GM12801 (cell line): Measurements from ENCODE around the gene ENDOV.

ENCODE experiments used
- TF ChIP-seq, protein P1 (sequence below): IDR thresholded peaks from one replicate; pipeline ENCODE4 v1.5.1; 2011; ENCODE audit warnings: control low read depth; ENCODE audit not compliant: insufficient read length; ENCODE audit errors: extremely low read depth

Gene ENDOV

DNA sequence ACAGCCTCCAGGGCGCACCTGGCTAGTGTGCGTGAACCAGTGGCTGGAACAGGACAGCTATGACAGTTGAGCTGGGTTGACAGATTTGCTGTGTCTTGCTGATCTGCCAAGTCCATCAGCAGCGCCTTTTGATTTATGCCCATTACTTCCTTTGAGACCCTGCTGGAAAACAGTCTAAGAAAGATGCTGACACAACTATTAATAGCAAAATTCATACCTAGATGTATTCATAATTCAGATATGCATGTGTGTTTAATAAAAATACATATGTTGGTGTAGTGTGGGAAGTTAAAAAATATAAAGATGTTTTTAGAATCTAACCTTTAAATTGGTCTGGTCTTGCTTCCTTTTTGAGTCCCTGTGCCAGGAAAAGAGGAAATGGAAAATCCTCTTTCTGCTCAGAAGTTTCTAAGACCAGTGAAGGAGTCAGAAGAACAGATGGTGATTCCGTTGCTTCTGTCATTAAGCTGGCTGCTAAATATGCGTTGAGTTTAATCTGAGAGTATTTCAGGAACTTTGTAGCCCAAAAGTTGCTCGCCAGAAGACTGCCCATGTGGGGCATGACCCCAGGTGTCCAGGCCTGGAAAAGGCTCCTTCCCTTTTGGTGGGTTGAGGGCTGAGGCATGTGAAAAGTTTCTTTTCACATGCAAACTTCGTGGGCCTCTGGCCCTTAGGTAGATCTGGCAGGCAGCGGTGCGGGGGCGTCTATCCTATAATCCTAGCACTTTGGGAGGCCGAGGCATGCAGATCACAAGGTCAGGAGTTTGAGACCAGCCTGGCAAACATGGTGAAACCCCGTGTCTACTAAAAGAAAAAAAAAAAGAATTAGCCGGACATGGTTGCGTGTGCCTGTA lies 40.0 kb upstream of the ENDOV start:
- TF ChIP-seq, protein P1, sequence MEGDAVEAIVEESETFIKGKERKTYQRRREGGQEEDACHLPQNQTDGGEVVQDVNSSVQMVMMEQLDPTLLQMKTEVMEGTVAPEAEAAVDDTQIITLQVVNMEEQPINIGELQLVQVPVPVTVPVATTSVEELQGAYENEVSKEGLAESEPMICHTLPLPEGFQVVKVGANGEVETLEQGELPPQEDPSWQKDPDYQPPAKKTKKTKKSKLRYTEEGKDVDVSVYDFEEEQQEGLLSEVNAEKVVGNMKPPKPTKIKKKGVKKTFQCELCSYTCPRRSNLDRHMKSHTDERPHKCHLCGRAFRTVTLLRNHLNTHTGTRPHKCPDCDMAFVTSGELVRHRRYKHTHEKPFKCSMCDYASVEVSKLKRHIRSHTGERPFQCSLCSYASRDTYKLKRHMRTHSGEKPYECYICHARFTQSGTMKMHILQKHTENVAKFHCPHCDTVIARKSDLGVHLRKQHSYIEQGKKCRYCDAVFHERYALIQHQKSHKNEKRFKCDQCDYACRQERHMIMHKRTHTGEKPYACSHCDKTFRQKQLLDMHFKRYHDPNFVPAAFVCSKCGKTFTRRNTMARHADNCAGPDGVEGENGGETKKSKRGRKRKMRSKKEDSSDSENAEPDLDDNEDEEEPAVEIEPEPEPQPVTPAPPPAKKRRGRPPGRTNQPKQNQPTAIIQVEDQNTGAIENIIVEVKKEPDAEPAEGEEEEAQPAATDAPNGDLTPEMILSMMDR: no peak

DNA sequence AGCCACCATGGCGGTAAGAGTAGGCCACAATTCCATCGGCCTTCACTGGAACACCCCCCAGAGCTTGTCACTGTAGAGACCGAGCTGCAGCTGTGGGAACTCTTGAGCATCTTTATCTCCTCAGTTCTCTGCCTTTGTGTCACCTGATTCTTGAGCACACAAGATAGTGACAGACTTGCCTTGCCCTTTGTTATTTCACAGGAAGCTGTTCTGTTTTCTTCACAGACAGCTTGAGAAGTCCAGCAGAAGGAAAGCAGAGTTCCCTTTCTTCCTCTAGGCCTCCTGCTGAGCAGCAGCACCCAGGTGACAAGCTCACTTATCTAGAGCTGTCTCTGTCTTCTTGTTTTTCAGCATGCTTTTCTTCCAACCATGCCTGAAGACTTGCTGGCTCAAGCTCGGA lies 38.4 kb upstream of the ENDOV start:
- TF ChIP-seq, protein P1: no peak

DNA sequence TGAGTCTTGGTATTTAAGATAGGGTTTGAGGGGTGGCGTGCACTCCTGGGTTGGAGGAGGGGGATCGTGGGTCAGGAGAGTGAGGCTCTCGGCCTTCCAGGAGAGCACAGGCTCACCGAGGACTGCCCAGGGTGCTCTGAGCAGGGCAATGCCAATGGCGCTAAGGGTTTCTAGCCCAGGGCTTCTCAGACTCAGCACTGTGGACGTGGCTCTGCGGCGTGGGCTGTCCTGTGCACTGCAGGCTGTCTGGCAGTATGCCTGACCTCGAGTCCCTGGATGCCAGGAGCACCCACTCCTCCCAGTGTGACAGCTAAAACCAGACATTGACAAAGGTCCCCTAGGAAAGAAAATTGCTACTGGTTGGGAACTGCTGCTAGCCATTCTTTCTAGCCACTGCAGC lies 37.2 kb upstream of the ENDOV start:
- TF ChIP-seq, protein P1: no peak

DNA sequence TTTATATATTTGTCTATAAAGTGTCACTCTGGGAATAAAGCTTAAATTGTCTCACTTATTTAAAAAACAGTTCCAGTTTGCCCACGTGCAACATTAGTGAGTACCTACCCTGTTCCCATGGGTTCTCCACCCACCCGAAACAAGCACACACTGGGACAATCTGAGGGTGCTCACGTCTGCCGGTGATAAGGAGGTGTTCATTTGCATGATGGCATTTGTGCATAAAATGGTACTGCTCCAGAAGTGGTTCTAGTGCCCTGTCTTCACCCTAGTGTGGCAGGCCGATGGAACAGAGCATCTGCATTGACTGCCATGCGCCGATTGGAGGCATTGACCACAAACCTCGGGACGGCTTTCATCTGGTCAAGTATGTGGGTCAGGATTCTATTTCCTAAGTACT lies 35.6 kb upstream of the ENDOV start:
- TF ChIP-seq, protein P1: no peak

DNA sequence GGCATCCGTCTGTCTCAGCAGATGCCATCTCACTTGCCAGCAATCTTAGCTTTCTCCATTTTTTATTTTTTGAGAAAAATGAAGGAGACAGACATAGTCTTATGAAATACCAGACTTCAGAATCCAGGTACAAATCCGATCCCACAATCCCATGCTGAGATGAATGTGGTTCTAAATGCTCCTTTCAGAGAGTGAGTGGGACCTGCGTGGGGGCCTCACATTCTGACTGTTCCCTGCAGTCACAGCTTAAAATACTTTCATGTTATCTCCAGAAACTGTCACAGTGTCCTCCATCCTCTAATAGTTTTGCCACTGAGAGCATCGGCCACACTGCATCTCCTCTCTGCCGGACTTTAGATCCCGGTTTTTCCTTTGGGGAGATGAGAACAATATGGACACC lies 34.9 kb upstream of the ENDOV start:
- TF ChIP-seq, protein P1: no peak

DNA sequence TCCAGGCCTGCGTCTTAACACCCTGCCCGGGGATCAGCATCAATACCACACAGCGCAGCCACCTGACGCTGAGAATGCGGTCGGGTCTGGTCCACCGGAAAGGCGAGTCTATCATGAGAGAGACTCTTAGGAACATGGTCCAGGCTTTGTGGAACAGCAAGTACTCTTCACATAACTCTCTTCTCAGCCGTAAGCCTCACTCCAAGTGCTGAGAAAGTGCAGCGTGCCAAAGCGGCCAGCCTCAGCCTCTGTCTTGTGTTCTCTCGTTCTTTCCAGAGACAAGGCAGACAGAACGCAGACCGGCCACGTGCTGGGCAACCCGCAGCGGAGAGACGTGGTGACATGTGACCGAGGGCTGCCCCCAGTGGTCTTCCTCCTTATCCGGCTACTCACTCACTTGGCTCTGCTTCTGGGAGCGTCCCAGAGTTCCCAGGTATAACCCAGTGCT lies 34.4 kb upstream of the ENDOV start:
- TF ChIP-seq, protein P1: no peak

DNA sequence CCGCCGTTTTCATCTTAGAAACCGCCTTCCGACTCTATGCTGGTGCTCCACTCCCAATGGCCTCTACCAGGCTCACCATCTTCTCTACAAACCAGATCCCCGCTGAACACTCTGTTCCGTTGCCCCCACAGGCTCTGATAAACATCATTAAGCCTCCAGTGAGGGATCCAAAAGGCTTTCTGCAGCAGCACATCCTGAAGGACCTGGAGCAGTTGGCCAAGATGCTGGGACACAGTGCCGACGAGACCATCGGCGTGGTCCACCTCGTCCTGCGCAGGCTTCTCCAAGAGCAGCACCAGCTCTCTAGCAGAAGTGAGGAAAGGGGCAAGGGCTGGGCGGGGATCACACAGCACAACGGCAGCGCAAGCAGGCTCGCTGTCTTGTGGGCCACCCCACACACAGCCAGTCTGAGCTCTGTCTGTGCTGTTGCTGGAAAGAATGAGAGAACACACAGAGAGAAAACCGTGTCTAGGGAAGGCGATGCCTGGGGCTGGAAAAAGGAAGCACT lies 33.5 kb upstream of the ENDOV start:
- TF ChIP-seq, protein P1: no peak
